K562 (cell line): ENCODE data around the gene HS6ST1. TPM values are rescaled to one million over a fixed set of nuclear protein-coding genes. Genes with fewer than 3 reads are reported as not detected.

ENCODE experiments used
- ATAC-seq: fragments of 200-7000 bp; cut with Tn5 transposase; 3 replicates; pipeline ENCODE4 v1.9.1; 2020; ENCODE audit warnings: moderate library complexity
- BruUV-seq: library from RNA; stranded (reverse); fragments of 400-500 nt; replicated peaks from 2 replicates; lab custom pipeline; 2021; lab: Mats Ljungman, UMichigan
- CTCF ChIA-PET: fragments of 300-600 bp; formaldehyde crosslinking; extraction: SDS; loops from one replicate; lab custom pipeline; 2021; ENCODE audit warnings: low intra/inter-chr PET ratio; lab: Yijun Ruan, JAX
- POLR2A ChIA-PET: fragments of 300-600, 350-650 bp; sonication (Branson Sonifier 250); formaldehyde crosslinking; extraction: SDS; loops from one replicate; lab custom pipeline; 2021; ENCODE audit warnings: antibody characterized with exemption, inconsistent platforms; lab: Yijun Ruan, JAX
- DNase-seq, 4 experiments: peaks; one replicate each; pipeline versions ENCODE4 v3.0.0 to v3.0.0-alpha.2; 2011 to 2018; ENCODE audit warnings: low spot score in 3 of 4, mixed read lengths in 3 of 4; ENCODE audit errors: extremely low read depth in 1 of 4
- FAIRE-seq: peaks from 2 replicates; lab custom pipeline; 2011; peaks lifted over from hg19 to GRCh38; lab: Jason Lieb, UNC
- H2AFZ ChIP-seq: 2 replicates; pipeline ENCODE4 v1.6.0; 2011; ENCODE audit warnings: low read depth, low read length, control low read depth, inconsistent platforms
- H3K27ac ChIP-seq: fragments of 200-600 bp; 3 replicates; pipeline ENCODE4 v1.8.0; 2011; ENCODE audit warnings: low read depth, mild to moderate bottlenecking, control low read depth, inconsistent platforms, low read length, moderate library complexity, mixed read lengths; ENCODE audit errors: extremely low read depth
- H3K27me3 ChIP-seq, 2 experiments: fragments of 300-600 bp in 1 of 2; 2 replicates in 1 of 2; 3 replicates in 1 of 2; pipeline versions ENCODE4 v1.6.0 to v1.8.0; 2011; ENCODE audit warnings: inconsistent platforms in 2 of 2, low read length in 2 of 2, mild to moderate bottlenecking in 1 of 2, mixed read lengths in 1 of 2, moderate library complexity in 1 of 2; ENCODE audit not compliant: control insufficient read depth in 2 of 2, insufficient read depth in 2 of 2
- H3K36me3 ChIP-seq: fragments of 300-600 bp; 3 replicates; pipeline ENCODE4 v1.8.0; 2011; ENCODE audit warnings: mild to moderate bottlenecking, low read length, inconsistent platforms; ENCODE audit not compliant: control insufficient read depth, insufficient read depth
- H3K4me1 ChIP-seq, 2 experiments: fragments of 200-600 bp in 1 of 2; replicated peaks in 1 of 2; 2 replicates in 1 of 2; 3 replicates in 1 of 2; pipeline versions ENCODE4 v1.5.1 to v1.8.0; 2011; ENCODE audit warnings: inconsistent platforms in 2 of 2, low read length in 2 of 2, mild to moderate bottlenecking in 1 of 2, mixed read lengths in 1 of 2, moderate library complexity in 1 of 2; ENCODE audit not compliant: control insufficient read depth in 2 of 2, insufficient read depth in 2 of 2
- H3K4me2 ChIP-seq: 2 replicates; pipeline ENCODE4 v1.6.1; 2011; ENCODE audit warnings: low read length, control low read depth, inconsistent platforms, mixed read lengths; ENCODE audit not compliant: insufficient read depth
- H3K4me3 ChIP-seq: fragments of 200-600 bp; sonication (generic), shearing (Covaris generic); 2 replicates; pipeline ENCODE4 v1.5.1; 2016; ENCODE audit warnings: control low read depth, inconsistent platforms
- H3K79me2 ChIP-seq: fragments of 200-600 bp; 3 replicates; pipeline ENCODE4 v1.8.0; 2011; ENCODE audit warnings: low read length, inconsistent platforms; ENCODE audit not compliant: control insufficient read depth, insufficient read depth
- H3K9ac ChIP-seq, 2 experiments: 2 replicates each; pipeline versions ENCODE4 v1.6.0 to v1.6.1; 2011; ENCODE audit warnings: low read depth in 2 of 2, low read length in 2 of 2, control low read depth in 1 of 2, inconsistent platforms in 1 of 2, mild to moderate bottlenecking in 1 of 2, mixed read lengths in 1 of 2; ENCODE audit not compliant: insufficient read depth in 1 of 2
- H3K9me1 ChIP-seq: one replicate; pipeline ENCODE4 v1.6.0; 2011; ENCODE audit warnings: inconsistent platforms, mild to moderate bottlenecking, low read length, moderate library complexity; ENCODE audit not compliant: control insufficient read depth, insufficient read depth
- H3K9me3 ChIP-seq: replicated peaks from 2 replicates; pipeline ENCODE4 v1.5.1; 2011; ENCODE audit warnings: low read depth, low read length, inconsistent platforms; ENCODE audit not compliant: control insufficient read depth, insufficient read depth
- H4K20me1 ChIP-seq: replicated peaks from 2 replicates; pipeline ENCODE4 v1.6.1; 2011; ENCODE audit warnings: low read length, inconsistent platforms, mixed read lengths; ENCODE audit not compliant: control insufficient read depth, insufficient read depth
- CBX3 ChIP-seq, 2 experiments: IDR thresholded peaks; 1 replicate in 1 of 2; 2 replicates in 1 of 2; pipeline ENCODE4 v1.6.1; 2012; ENCODE audit warnings: inconsistent platforms in 2 of 2, low read length in 2 of 2, borderline replicate concordance in 1 of 2, control low read depth in 1 of 2
- MAFF ChIP-seq: IDR thresholded peaks from 2 replicates; pipeline ENCODE4 v1.6.1; 2012; ENCODE audit warnings: low read length, improper control_type of control experiment
- POLR3A ChIP-seq: IDR thresholded peaks from 2 replicates; pipeline ENCODE4 v1.6.1; 2011; ENCODE audit warnings: borderline replicate concordance, mild to moderate bottlenecking, moderate library complexity; ENCODE audit not compliant: insufficient read length, insufficient read depth; ENCODE audit errors: extremely low read depth
- SPI1 ChIP-seq: IDR thresholded peaks from 2 replicates; pipeline ENCODE4 v1.6.1; 2011; ENCODE audit warnings: low read depth, low read length, control low read depth, borderline replicate concordance
- TRIM24 ChIP-seq, 2 experiments: fragments of 450-650 bp; IDR thresholded peaks; 2 replicates each; pipeline ENCODE4 v1.6.1; 2016
- WHSC1 ChIP-seq: IDR thresholded peaks from one replicate; pipeline ENCODE4 v1.6.1; 2012; ENCODE audit warnings: low read length, control low read depth, inconsistent platforms
- ZKSCAN8 ChIP-seq: fragments of 200-800 bp; sonication (Bioruptor generic); IDR thresholded peaks from 2 replicates; pipeline ENCODE4 v1.6.1; 2016; ENCODE audit warnings: missing genetic modification characterization, missing compliant biosample characterization
- ZNF239 ChIP-seq: fragments of 250-450 bp; sonication (Bioruptor Pico); IDR thresholded peaks from 2 replicates; pipeline ENCODE4 v1.4.0; 2020; ENCODE audit warnings: mild to moderate bottlenecking
- ZNF280B ChIP-seq: fragments of 250-450 bp; sonication (Bioruptor Pico); IDR thresholded peaks from 2 replicates; pipeline ENCODE4 v1.5.1; 2021; ENCODE audit warnings: mild to moderate bottlenecking
- ZNF785 ChIP-seq: fragments of 250-450 bp; sonication (Bioruptor Pico); IDR thresholded peaks from 2 replicates; pipeline ENCODE4 v1.4.0; 2020; ENCODE audit warnings: mild to moderate bottlenecking
- WGBS: fragments of 100-300 bp; shearing (Covaris generic); methylation state at CpG from one replicate; pipeline ENCODE4 v1.1.6; 2016; ENCODE audit warnings: low coverage, mixed read lengths; ENCODE audit not compliant: insufficient coverage; ENCODE audit errors: missing lambda C conversion rate; 5-methylcytosine and 5-hydroxymethylcytosine counted together
- in situ Hi-C: fragments of 300-500 bp; cut with MboI; formaldehyde crosslinking; loops from 4 replicates; pipeline ENCODE4 v1.15.0; 2018; ENCODE audit warnings: inconsistent platforms, mixed read lengths
- intact Hi-C: fragments of 100-400 bp; cut with micrococcal nuclease; formaldehyde crosslinking; loops from 2 replicates; pipeline ENCODE4 v1.14.2; 2022
- polyA plus RNA-seq, 8 experiments: library from polyadenylated mRNA; depleted of rRNA in 4 of 8; stranded (reverse) in 5 of 8; unstranded in 3 of 8; fragments of >200 nt; fragmentation: Nextera tagmentation in 2 of 8; fragmentation: Illumina TruSeq in 1 of 8; extraction: Ambion mirVana in 2 of 8; extraction: Trizol in 1 of 8; gene quantifications; 2 replicates each; pipeline versions ENCODE4 v1.2.1 to v1.2.3, GENCODE V29; 2011 to 2014; ENCODE audit warnings: inconsistent platforms in 1 of 8, missing spikeins in 1 of 8
- total RNA-seq, 7 experiments: library from RNA; depleted of rRNA in 6 of 7; stranded (reverse); fragments of >200 nt in 6 of 7; fragmentation: Illumina TruSeq in 2 of 7; extraction: Trizol in 2 of 7; gene quantifications; 2 replicates each; pipeline versions ENCODE4 v1.2.1 to v1.2.3, GENCODE V29; 2011 to 2021; ENCODE audit warnings: low replicate concordance in 1 of 7
- TF ChIP-seq, protein P1 (sequence below), 2 experiments: IDR thresholded peaks; 2 replicates each; pipeline ENCODE4 v1.6.1; 2011; ENCODE audit warnings: borderline replicate concordance in 1 of 2, control low read depth in 1 of 2, low read depth in 1 of 2, low read length in 1 of 2, mild to moderate bottlenecking in 1 of 2, mixed read lengths in 1 of 2, moderate library complexity in 1 of 2; ENCODE audit not compliant: insufficient read depth in 1 of 2, insufficient read length in 1 of 2, poor library complexity in 1 of 2, severe bottlenecking in 1 of 2; ENCODE audit errors: extremely low read depth in 1 of 2

Gene HS6ST1
- total and polyA plus RNA-seq, 9 of the 15 experiments (the other 6 are each of a cell fraction or from before 2014, with no cell fraction given) = 0.06 to 7.4 (median 3.8) TPM

DNA sequence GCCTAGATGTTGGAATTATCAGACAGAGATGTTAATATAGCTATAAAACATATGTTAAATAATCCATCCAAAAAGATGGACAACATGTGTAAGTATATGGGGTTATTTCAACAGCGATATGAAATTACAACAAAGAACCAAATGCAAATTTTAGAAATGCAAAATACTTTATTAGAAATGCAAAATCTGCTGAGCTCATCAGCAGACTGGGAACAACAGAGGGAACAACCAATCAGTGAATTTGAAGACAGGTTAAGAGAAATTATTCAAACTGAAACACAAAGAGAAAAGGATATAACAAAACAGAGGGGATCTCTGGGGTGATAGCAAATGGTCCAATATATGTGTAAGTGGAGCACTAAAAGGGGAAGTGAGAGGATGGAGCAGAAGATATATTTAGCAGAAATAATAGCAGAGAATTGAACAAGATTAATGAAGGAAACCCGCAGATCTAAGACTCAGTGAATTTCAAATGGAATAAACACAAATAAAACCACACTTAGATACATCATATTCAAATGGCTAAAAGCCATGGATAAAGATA lies 13.5 kb upstream of the HS6ST1 start:
- Histone ChIP-seq H3K27me3 (peaks cover 0 to 9% of the 10 kb centered on the region in 2 experiments; a peak in 1 of 5 replicates), H3K9me1 (no peaks in the 10 kb centered on the region), H3K4me2 (no peak overlapping the region), H3K79me2 (no peaks in the 10 kb centered on the region), H3K36me3 (no peaks in the 10 kb centered on the region), H3K9ac (no peak overlapping the region), H3K4me1 (no peaks in the 10 kb centered on the region), H3K9me3 (peaks cover 2% of the 10 kb centered on the region; the same call in 1 of the 2 replicates), H3K4me3 (no peak overlapping the region), H2AFZ (no peak overlapping the region), H4K20me1 (no peaks in the 10 kb centered on the region), H3K27ac (no peak overlapping the region)
- 0% methylated on average over 2 of the region's 2 CpGs for WGBS
- no peak for FAIRE-seq
- TF ChIP-seq SPI1 (peak; percentile 86), CBX3 (IDR thresholded peaks at IDR 0.05; ENCODE audit: borderline replicate concordance in 1 of 2, low read length in 2 of 2) (0 out of 3 replicates have a peak, but pooled peaks of 1 of the 2 experiments have one; percentile 30), TRIM24 (IDR thresholded peaks at IDR 0.05) (peak in 1 of 2 experiments; percentile 39; a peak in 1 of 4 replicates), MAFF (no peak)
- CTCF ChIA-PET = no interaction called here
- in situ Hi-C loops (no loop called here), intact Hi-C loops (no loop called here)
- no peak for DNase-seq
- ATAC-seq = no peak
- POLR2A ChIA-PET = interaction anchor here (1.5 kb wide), 1 partner anchor 10 kb away, joined by 3 read pairs; no protein-coding TSS in a partner anchor
- no TSS peak for BruUV-seq

DNA sequence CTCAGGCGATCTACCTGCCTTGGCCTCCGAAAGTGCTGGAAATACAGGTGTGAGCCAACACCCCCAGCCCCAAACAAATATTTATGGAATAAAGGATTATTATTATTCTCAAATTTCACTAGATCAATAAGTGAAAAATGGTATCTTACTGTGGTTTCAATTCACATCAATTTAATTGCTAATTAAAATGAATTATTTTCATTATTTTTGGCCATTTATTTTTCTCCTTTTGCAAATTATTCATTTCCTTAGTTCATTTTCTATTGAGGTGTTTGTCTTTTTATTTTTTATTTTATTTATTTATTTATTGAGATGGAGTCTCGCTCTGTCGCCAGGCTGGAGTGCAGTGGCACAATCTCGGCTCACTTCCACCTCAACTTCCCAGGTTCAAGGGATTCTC lies 11.9 kb upstream of the HS6ST1 start:
- H3K9me1 ChIP-seq = no peaks in the 10 kb centered on the region
- peaks cover 0 to 4% of the 10 kb centered on the region in 2 experiments; a peak in 1 of 5 replicates for H3K4me1 ChIP-seq
- H3K27me3 ChIP-seq = peaks cover 0 to 16% of the 10 kb centered on the region in 2 experiments; a peak in 3 of 5 replicates
- DNase-seq (no peak), ATAC-seq (no peak), FAIRE-seq (no peak)
- POLR2A ChIA-PET = interaction anchor here (1.5 kb wide), 1 partner anchor 12 kb away, joined by 3 read pairs; no protein-coding TSS in a partner anchor
- 0% methylated on average over 5 of the region's 5 CpGs for WGBS
- no peaks in the 10 kb centered on the region for H3K36me3 ChIP-seq
- H3K9me3 ChIP-seq = peaks cover 2% of the 10 kb centered on the region; the same call in 1 of the 2 replicates
- H3K79me2 ChIP-seq = no peaks in the 10 kb centered on the region
- no TSS peak for BruUV-seq
- no peak overlapping the region for H2AFZ ChIP-seq
- intact Hi-C loops = no loop called here
- H4K20me1 ChIP-seq = no peaks in the 10 kb centered on the region
- H3K4me3 ChIP-seq = no peak overlapping the region
- no peak overlapping the region for H3K27ac ChIP-seq
- in situ Hi-C loops = no loop called here
- H3K9ac ChIP-seq = no peak overlapping the region
- no peak overlapping the region for H3K4me2 ChIP-seq
- CTCF ChIA-PET = no interaction called here
- TF ChIP-seq ZNF785 (CRISPR knock-in tag) = no peak
- TF ChIP-seq, protein P1, sequence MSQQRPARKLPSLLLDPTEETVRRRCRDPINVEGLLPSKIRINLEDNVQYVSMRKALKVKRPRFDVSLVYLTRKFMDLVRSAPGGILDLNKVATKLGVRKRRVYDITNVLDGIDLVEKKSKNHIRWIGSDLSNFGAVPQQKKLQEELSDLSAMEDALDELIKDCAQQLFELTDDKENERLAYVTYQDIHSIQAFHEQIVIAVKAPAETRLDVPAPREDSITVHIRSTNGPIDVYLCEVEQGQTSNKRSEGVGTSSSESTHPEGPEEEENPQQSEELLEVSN (IDR thresholded peaks at IDR 0.05; ENCODE audit: borderline replicate concordance in 1 of 2, extremely low read depth in 1 of 2, insufficient read depth in 1 of 2, insufficient read length in 1 of 2, low read depth in 1 of 2, low read length in 1 of 2, poor library complexity in 1 of 2, severe bottlenecking in 1 of 2) = no peak
- TF ChIP-seq POLR3A = no peak
- TF ChIP-seq WHSC1 = no peak
- TF ChIP-seq ZNF239 (CRISPR knock-in tag) = no peak
- TF ChIP-seq ZNF280B (CRISPR knock-in tag) = no peak
- no peak for TF ChIP-seq ZKSCAN8 (CRISPR knock-in tag)
